Measurements from ENCODE around the gene JAK1. TPM values are rescaled to one million over a fixed set of nuclear protein-coding genes. Genes with fewer than 3 reads are reported as not detected.
A peak's percentile ranks its signal among the peaks of the same experiment; 100 is the strongest.

JAK1 gene
- total and polyA plus RNA-seq, 11 donors, result 20.5 to 189 (median 94.8) TPM

GRCh38 chr1:64887689-64888217 lies 78.6 kb downstream of the JAK1 start:
- no peak overlapping the region for H3K4me3 ChIP-seq
- ATAC-seq, result peak in 1 of 4 donors; percentile 33
- no peak for DNase-seq
- TF ChIP-seq POLR2A (IDR thresholded peaks at IDR 0.05), result no peak
- no peak for TF ChIP-seq CTCF (IDR thresholded peaks at IDR 0.05)
- no peak overlapping the region for H3K27ac ChIP-seq
- H3K27me3 ChIP-seq, result no peaks in the 10 kb centered on the region
- 56 to 76% (median 70%) methylated on average over 4 of the region's 4 CpGs for WGBS, 4 donors
- H3K9me3 ChIP-seq, result no peaks in the 10 kb centered on the region
- peaks cover 20 to 74% (median 43%) of the 10 kb centered on the region in 12 donors for H3K4me1 ChIP-seq
- intact Hi-C loops (cut with DNase I), result loop anchor here in 2 of 10 donors (5.0 kb wide), 2 partner anchors 35 to 80 kb away; partner anchors contain the start of gene JAK1 (in 1 of the 2)
- H3K36me3 ChIP-seq, result peaks cover 0 to 25% (median 6%) of the 10 kb centered on the region in 9 donors

DNA sequence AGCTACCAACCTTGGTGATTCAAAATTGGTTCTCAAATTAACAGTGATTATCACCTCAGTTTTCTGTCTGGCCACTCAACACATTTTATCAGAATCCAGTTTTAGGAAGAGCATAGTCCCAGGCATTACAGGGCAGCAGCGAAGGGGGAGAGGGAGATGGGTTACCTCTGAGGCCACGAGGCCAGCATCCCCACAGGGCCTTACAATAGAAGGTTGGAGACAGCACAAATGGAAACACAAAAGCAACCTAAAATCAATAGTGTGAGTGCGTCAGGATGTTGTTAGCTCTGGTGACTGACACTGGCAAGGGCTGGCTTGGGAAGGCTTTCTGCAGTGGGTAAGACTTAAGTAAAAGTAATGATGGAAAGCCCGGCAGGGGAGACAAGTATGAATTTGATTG lies 79.5 kb downstream of the JAK1 start:
- DNase-seq (no peak), ATAC-seq (no peak)
- Histone ChIP-seq H3K4me1 (peaks cover 20 to 71% (median 37%) of the 10 kb centered on the region in 12 donors), H3K9me3 (no peaks in the 10 kb centered on the region), H3K4me3 (no peak overlapping the region), H3K27ac (no peak overlapping the region), H3K27me3 (no peaks in the 10 kb centered on the region), H3K36me3 (peaks cover 0 to 34% (median 15%) of the 10 kb centered on the region in 9 donors)
- TF ChIP-seq CTCF (IDR thresholded peaks at IDR 0.05) (no peak), POLR2A (IDR thresholded peaks at IDR 0.05) (no peak)
- intact Hi-C loops (cut with DNase I), result loop anchor here in 2 of 10 donors (5.0 kb wide), 2 partner anchors 35 to 80 kb away; partner anchors contain the start of gene JAK1 (in 1 of the 2)
- 79 to 92% (median 91%) methylated on average over 4 of the region's 4 CpGs for WGBS, 4 donors

DNA sequence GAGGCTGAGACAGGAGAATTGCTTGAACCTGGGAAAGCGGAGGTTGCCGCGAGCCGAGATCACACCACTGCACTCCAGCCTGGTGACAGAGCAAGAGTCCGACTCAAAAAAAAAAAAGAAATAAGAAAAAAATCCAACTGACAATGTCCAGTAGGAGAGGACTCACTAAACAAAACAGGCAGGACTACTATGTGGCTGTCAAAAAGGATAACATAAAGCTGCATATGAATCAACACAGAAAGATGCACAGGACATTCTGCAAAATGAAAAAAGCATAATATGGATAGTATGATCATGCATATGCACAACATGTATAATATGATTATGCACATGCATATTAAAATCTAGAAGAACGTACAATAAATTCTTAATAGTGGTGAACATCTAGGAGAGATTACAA lies 80.7 kb downstream of the JAK1 start:
- intact Hi-C loops (cut with DNase I), result loop anchor here in 2 of 10 donors (5.0 kb wide), 2 partner anchors 37 to 82 kb away; partner anchors contain the start of gene JAK1 (in 1 of the 2)
- no peaks in the 10 kb centered on the region for H3K27me3 ChIP-seq
- H3K4me1 ChIP-seq, result peaks cover 8 to 69% (median 25%) of the 10 kb centered on the region in 12 donors
- no peak overlapping the region for H3K4me3 ChIP-seq
- ATAC-seq, result no peak
- DNase-seq, result no peak
- TF ChIP-seq POLR2A (IDR thresholded peaks at IDR 0.05), result no peak
- TF ChIP-seq CTCF (IDR thresholded peaks at IDR 0.05), result no peak
- H3K9me3 ChIP-seq, result no peaks in the 10 kb centered on the region
- H3K36me3 ChIP-seq, result peaks cover 0 to 41% (median 19%) of the 10 kb centered on the region in 9 donors
- 92 to 98% (median 94%) methylated on average over 6 of the region's 6 CpGs for WGBS, 4 donors
- no peak overlapping the region for H3K27ac ChIP-seq

DNA sequence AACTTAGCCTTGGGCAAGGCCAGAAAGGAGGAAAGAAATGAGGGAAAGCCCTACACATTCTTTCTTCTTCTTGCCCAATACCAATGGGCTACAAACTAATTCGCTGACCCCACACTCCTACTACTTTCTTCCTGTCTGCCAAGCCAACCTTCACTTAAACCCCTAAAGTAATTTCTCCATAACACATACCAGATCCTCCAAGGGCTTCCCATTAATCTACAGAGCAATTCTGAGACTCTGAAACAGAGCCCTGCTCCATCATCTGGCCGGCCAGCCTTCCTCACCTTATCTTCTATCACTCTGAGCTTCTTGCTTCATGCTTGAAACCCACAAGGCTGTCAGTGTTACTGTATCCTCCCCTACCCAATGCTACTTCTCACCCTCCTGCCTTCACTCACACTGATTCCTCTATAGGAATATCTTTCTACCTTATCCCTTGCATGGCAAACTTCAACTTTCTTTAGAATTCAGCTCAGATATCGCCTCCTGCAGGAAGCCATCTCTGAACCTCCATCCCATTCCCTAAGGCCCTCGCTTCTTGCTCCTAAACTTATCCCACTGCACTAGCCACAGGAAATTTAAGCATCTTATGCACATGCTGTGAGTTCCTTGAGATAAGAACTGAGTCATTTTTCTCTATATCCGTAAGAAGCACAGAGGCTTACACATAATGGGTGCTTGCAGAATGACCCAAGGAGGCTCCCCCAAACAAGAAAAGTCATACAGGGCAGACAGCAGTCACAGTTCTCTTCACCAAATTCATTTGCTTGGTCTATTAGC lies 81.9 kb downstream of the JAK1 start:
- Histone ChIP-seq H3K4me3 (no peak overlapping the region), H3K27me3 (no peaks in the 10 kb centered on the region), H3K27ac (no peak overlapping the region), H3K36me3 (peaks cover 0 to 44% (median 19%) of the 10 kb centered on the region in 9 donors), H3K4me1 (peaks cover 2 to 66% (median 14%) of the 10 kb centered on the region in 12 donors), H3K9me3 (no peaks in the 10 kb centered on the region)
- TF ChIP-seq POLR2A (IDR thresholded peaks at IDR 0.05) (no peak), CTCF (IDR thresholded peaks at IDR 0.05) (no peak)
- ATAC-seq, result no peak
- WGBS, 4 donors, result 85 to 89% (median 87%) methylated on average over 5 of the region's 5 CpGs
- DNase-seq, result no peak
- intact Hi-C loops (cut with DNase I), result loop anchor here in 2 of 10 donors (5.0 kb wide), 2 partner anchors 38 to 83 kb away; partner anchors contain the start of gene JAK1 (in 1 of the 2)
